GM21825 (cell line): ENCODE data around the gene CIT.

Source experiments
- ATAC-seq: cut with Tn5 transposase; IDR thresholded peaks from one replicate; pipeline ENCODE4 v1.9.1; 2021; ENCODE audit warnings: mild to moderate bottlenecking, moderate library complexity; ENCODE audit not compliant: unreplicated experiment

The CIT gene

GRCh38 chr12:119857041-119857591 is 20.0 kb downstream of the CIT start:
- no peak for ATAC-seq

- no peak for ATAC-seq
These were observed 26.8 kb downstream of the CIT start for GRCh38 chr12:119850330-119850729.

GRCh38 chr12:119843100-119843499 is 34.0 kb downstream of the CIT start:
- ATAC-seq = no peak

GRCh38 chr12:119842380-119842779 is 34.7 kb downstream of the CIT start:
- no peak for ATAC-seq

- no peak for ATAC-seq
These were observed 35.5 kb downstream of the CIT start for GRCh38 chr12:119841433-119842210.

GRCh38 chr12:119840582-119840981 is 36.5 kb downstream of the CIT start:
- no peak for ATAC-seq

- no peak for ATAC-seq
These were observed 37.0 kb downstream of the CIT start for GRCh38 chr12:119840168-119840567.

- ATAC-seq = no peak
These were observed 38.1 kb downstream of the CIT start for GRCh38 chr12:119838826-119839600.

- ATAC-seq = no peak
These were observed 40.3 kb downstream of the CIT start for GRCh38 chr12:119836781-119837180.

- ATAC-seq = no peak
These were observed 42.1 kb downstream of the CIT start for GRCh38 chr12:119835068-119835467.

GRCh38 chr12:119829439-119829838 is 47.7 kb downstream of the CIT start:
- ATAC-seq = no peak

GRCh38 chr12:119828300-119828699 is 48.8 kb downstream of the CIT start:
- no peak for ATAC-seq

GRCh38 chr12:119827760-119828159 is 49.4 kb downstream of the CIT start:
- no peak for ATAC-seq

GRCh38 chr12:119826661-119827445 is 50.3 kb downstream of the CIT start:
- ATAC-seq = no peak

- ATAC-seq = no peak
These were observed 51.9 kb downstream of the CIT start for GRCh38 chr12:119825262-119825661.

GRCh38 chr12:119822046-119822445 is 55.1 kb downstream of the CIT start:
- no peak for ATAC-seq

- no peak for ATAC-seq
These were observed 57.8 kb downstream of the CIT start for GRCh38 chr12:119819322-119819721.

- ATAC-seq = no peak
These were observed 59.4 kb downstream of the CIT start for GRCh38 chr12:119817546-119818343.

GRCh38 chr12:119809023-119809422 is 68.1 kb downstream of the CIT start:
- peak; percentile 55 for ATAC-seq

- no peak for ATAC-seq
These were observed 68.7 kb downstream of the CIT start for GRCh38 chr12:119808441-119808840.
